Activated naive CD4-positive, alpha-beta T cell treated with anti-CD3 and anti-CD28 coated beads for 36 hours (primary cell): Measurements from ENCODE around the gene TMEM139. TPM values are rescaled to one million over a fixed set of nuclear protein-coding genes. Genes with fewer than 3 reads are reported as not detected.
"Not testable (repeated sequence)": the region's sequence is repeated elsewhere in the genome, so short reads cannot be mapped to it uniquely, and the experiment has no call there.

Source experiments
- CTCF ChIA-PET: fragments of 350-600 bp; sonication (Branson Sonifier 250); formaldehyde crosslinking; loops from one replicate; lab custom pipeline; 2021; ENCODE audit warnings: antibody characterized with exemption; lab: Charles Lee
- DNase-seq: peaks from one replicate; pipeline ENCODE4 v3.0.0-alpha.2; 2020
- H3K27ac Mint-ChIP-seq: one replicate; pipeline ENCODE4 v1.8.0; 2021; ENCODE audit warnings: mild to moderate bottlenecking, mixed read lengths
- H3K27me3 Mint-ChIP-seq: one replicate; pipeline ENCODE4 v1.8.0; 2021; ENCODE audit warnings: low read depth, mixed read lengths
- H3K36me3 Mint-ChIP-seq: one replicate; pipeline ENCODE4 v1.8.0; 2021; ENCODE audit warnings: low read depth, mixed read lengths
- H3K4me1 Mint-ChIP-seq: one replicate; pipeline ENCODE4 v1.8.0; 2021; ENCODE audit warnings: low read depth, mixed read lengths
- H3K4me3 Mint-ChIP-seq: one replicate; pipeline ENCODE4 v1.8.0; 2021; ENCODE audit warnings: mild to moderate bottlenecking, moderate library complexity, mixed read lengths
- H3K9me3 Mint-ChIP-seq: one replicate; pipeline ENCODE4 v1.8.0; 2021; ENCODE audit warnings: mixed read lengths
- intact Hi-C: fragments of 100-400 bp; cut with micrococcal nuclease; formaldehyde crosslinking; loops from one replicate; pipeline ENCODE4 v1.15.1; 2023
- total RNA-seq, 2 experiments: library from RNA; stranded (reverse); gene quantifications; one replicate each; pipeline ENCODE4 v1.2.3, GENCODE V29; 2021

TMEM139 gene
- total RNA-seq, 2 experiments from 2014 or later: 0.64 to 0.74 TPM

DNA sequence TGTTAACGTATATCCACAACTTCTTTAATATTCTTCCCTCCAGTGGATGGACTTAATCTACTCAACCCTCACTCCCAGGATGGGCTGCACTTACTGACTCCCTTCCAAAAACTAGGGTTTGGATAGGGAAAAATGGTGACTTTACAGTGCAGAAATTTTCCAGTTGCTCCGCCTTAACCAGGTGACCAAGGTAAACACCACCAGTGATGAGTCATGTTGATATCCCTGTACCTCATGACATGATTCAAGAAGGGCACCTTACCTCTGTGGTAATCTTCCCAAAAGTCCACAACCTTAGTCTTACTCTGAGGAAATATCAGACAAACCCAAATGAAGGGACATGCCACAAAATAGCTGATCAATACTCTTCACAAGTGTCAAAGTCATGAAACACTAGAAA lies 25.0 kb upstream of the TMEM139 start:
- H3K4me1 Mint-ChIP-seq: peaks cover 67% of the 10 kb centered on the region
- CTCF ChIA-PET: interaction anchor here (0.6 to 1.8 kb wide), 3 partner anchors 19 to 40 kb away, joined by 3 to 15 read pairs (median 11); no protein-coding TSS in a partner anchor
- no peaks in the 10 kb centered on the region for H3K27me3 Mint-ChIP-seq
- DNase-seq: no peak
- H3K27ac Mint-ChIP-seq: peak overlapping the region; percentile 85
- H3K9me3 Mint-ChIP-seq: peaks cover 1% of the 10 kb centered on the region
- intact Hi-C loops: loop anchor here (1.0 to 10.0 kb wide), 3 partner anchors 8 to 1575 kb away; partner anchors contain the start of gene TPK1
- H3K4me3 Mint-ChIP-seq: no peak overlapping the region
- H3K36me3 Mint-ChIP-seq: peaks cover 14% of the 10 kb centered on the region

DNA sequence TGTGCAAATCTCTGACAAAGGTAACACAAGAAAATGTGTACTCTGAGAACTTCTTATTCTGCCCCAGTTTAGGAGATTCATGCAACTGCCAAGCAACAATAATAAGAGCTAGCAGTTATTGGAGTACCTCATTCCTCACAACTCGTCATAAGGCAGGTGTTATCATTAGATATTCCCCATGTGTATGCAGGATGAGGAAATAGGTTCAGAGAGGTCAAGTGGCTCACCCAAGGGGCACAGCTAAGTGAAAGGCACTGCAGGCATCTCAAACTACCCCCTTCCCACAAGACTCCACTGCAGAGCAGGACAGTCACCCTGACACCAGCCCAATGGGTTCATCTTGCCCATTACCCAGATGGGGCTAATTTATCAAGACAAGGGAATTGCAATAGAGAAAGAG lies 22.9 kb upstream of the TMEM139 start:
- intact Hi-C loops: loop anchor here (1.0 to 10.0 kb wide), 2 partner anchors 21 to 1573 kb away; partner anchors contain the start of gene TPK1
- DNase-seq: no peak
- peaks cover 63% of the 10 kb centered on the region for H3K4me1 Mint-ChIP-seq

DNA sequence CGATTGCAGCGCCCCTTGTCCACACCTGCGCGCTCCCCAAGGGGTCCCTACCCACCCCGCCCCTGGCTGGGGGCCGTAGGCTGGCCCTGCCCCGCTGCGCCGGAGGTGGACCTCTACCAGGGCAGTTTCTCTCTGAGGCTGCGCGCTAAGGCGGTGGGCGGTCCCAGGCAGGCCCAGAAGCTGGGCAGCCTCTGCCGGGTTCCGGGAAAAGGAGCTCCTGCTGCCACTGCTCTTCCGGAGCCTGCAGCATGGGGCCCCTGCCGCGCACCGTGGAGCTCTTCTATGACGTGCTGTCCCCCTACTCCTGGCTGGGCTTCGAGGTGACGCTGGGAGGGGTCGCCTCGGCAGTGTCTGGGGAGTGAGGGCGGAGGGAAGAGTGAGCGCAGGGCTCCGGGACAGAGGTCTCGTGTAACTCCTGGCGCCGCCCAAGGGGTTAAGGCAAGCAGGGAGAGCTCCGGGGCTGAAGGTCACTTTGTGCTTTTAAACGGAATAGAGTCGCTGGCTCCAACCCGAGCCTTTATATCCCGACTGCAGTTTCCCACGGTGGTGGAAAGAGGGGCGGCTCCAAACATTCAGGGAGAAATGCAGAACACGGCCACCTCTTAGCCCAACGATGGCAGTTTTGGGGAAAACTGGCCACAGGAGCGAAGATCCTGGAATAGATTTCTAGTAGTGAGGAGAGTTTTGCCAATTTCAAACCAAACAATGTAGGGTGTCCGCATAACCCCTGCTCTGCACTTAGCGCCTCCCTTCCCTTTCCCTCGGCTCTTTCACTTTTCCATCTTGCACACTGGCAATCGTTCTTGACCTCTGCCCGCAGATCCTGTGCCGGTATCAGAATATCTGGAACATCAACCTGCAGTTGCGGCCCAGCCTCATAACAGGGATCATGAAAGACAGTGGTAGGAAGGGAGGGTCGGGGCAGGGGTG lies 21.2 kb upstream of the TMEM139 start, which contains the start of gene GSTK1:
TSS of gene GSTK1 (plus strand) at position 176 of the 930 bp plus-strand sequence. CDS start at position 249, 73 bp downstream.
- peak; percentile 90 for DNase-seq
- H3K4me3 Mint-ChIP-seq: peak within 1 kb of the TSS; percentile 96
- no peaks in the 10 kb centered on the region for H3K27me3 Mint-ChIP-seq
- H3K4me1 Mint-ChIP-seq: peaks cover 55% of the 10 kb centered on the region
- CTCF ChIA-PET: interaction anchor here (0.6 to 2.1 kb wide), 16 partner anchors 8 to 153 kb away, joined by 3 to 16 read pairs (median 4); partner anchors contain the start of gene CASP2
- peak within 1 kb of the TSS; percentile 96 for H3K27ac Mint-ChIP-seq
- H3K36me3 Mint-ChIP-seq: peaks cover 38% of the 10 kb centered on the region
- intact Hi-C loops: loop anchor here (1.0 to 10.0 kb wide), 6 partner anchors 12 to 1571 kb away; partner anchors contain the start of genes CASP2 and TPK1
- H3K9me3 Mint-ChIP-seq: peaks cover 1% of the 10 kb centered on the region

More for the DNA sequence above, 22.9 kb upstream of the TMEM139 start:
- peaks cover 1% of the 10 kb centered on the region for H3K9me3 Mint-ChIP-seq
- H3K27ac Mint-ChIP-seq: peak overlapping the region; percentile 96
- CTCF ChIA-PET: interaction anchor here (0.7 to 2.1 kb wide), 5 partner anchors 20 to 118 kb away, joined by 3 to 16 read pairs (median 5); partner anchors contain the start of gene CASP2
- no peaks in the 10 kb centered on the region for H3K27me3 Mint-ChIP-seq
- H3K36me3 Mint-ChIP-seq: peaks cover 28% of the 10 kb centered on the region
- peak overlapping the region; percentile 96 for H3K4me3 Mint-ChIP-seq

GRCh38 chr7:143264196-143264568 lies 20.6 kb upstream of the TMEM139 start:
- Mint-ChIP-seq H3K4me1 (peaks cover 52% of the 10 kb centered on the region), H3K27ac (peak overlapping the region; percentile 96), H3K36me3 (peaks cover 45% of the 10 kb centered on the region), H3K4me3 (peak overlapping the region; percentile 96)
- DNase-seq, H3K27me3 Mint-ChIP-seq, H3K9me3 Mint-ChIP-seq: not testable (repeated sequence)
- CTCF ChIA-PET: interaction anchor here (1.3 to 1.8 kb wide), 5 partner anchors 23 to 37 kb away, joined by 3 to 9 read pairs (median 4); partner anchors contain the start of gene CASP2
- intact Hi-C loops: loop anchor here (10.0 kb wide), 1 partner anchor 1571 kb away; the partner anchor contains the start of gene TPK1

GRCh38 chr7:143265017-143265693 lies 19.6 kb upstream of the TMEM139 start:
- Mint-ChIP-seq H3K27ac (peak overlapping the region; percentile 96), H3K4me3 (peak overlapping the region; percentile 96), H3K9me3 (peaks cover 1% of the 10 kb centered on the region), H3K4me1 (peaks cover 51% of the 10 kb centered on the region), H3K36me3 (peaks cover 52% of the 10 kb centered on the region), H3K27me3 (no peaks in the 10 kb centered on the region)
- intact Hi-C loops: loop anchor here (10.0 kb wide), 1 partner anchor 1570 kb away; the partner anchor contains the start of gene TPK1
- CTCF ChIA-PET: interaction anchor here (1.3 to 1.6 kb wide), 5 partner anchors 24 to 36 kb away, joined by 3 to 9 read pairs (median 4); no protein-coding TSS in a partner anchor
- no peak for DNase-seq

GRCh38 chr7:143269251-143269650 lies 15.5 kb upstream of the TMEM139 start:
- Mint-ChIP-seq H3K9me3 (no peaks in the 10 kb centered on the region), H3K27ac (peak overlapping the region; percentile 43), H3K27me3 (no peaks in the 10 kb centered on the region), H3K36me3 (peaks cover 43% of the 10 kb centered on the region), H3K4me3 (no peak overlapping the region), H3K4me1 (peaks cover 50% of the 10 kb centered on the region)
- CTCF ChIA-PET: interaction anchor here (0.8 to 1.5 kb wide), 3 partner anchors 27 to 147 kb away, joined by 3 to 6 read pairs (median 4); no protein-coding TSS in a partner anchor
- intact Hi-C loops: loop anchor here (10.0 kb wide), 1 partner anchor 1566 kb away; the partner anchor contains the start of gene TPK1
- DNase-seq: no peak

DNA sequence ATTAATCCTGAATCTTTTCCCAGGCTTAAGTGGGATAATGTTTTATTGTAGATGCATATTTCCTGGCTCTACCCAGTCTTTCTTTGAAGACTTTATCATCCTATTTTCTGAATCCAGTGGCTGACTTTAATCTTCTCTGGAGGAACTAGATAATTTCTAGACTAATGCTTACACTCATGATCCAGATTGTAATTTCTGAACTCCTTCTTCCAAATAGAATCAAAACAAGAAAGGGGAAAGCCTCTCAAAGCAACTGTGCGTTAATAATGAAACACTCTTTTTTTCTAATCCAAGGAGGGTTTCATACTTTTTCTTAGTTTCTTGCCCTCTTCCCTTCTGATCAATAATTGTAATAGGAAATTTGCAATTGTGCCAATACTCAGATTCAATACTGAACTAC lies 13.5 kb upstream of the TMEM139 start:
- H3K27ac Mint-ChIP-seq: peak overlapping the region; percentile 72
- intact Hi-C loops: loop anchor here (2.0 kb wide), 1 partner anchor 26 kb away; no protein-coding TSS in a partner anchor
- no peaks in the 10 kb centered on the region for H3K27me3 Mint-ChIP-seq
- H3K36me3 Mint-ChIP-seq: peaks cover 26% of the 10 kb centered on the region
- CTCF ChIA-PET: interaction anchor here (1.0 to 2.1 kb wide), 3 partner anchors 31 to 56 kb away, joined by 3 to 6 read pairs (median 4); no protein-coding TSS in a partner anchor
- DNase-seq: no peak
- H3K4me3 Mint-ChIP-seq: no peak overlapping the region
- no peaks in the 10 kb centered on the region for H3K9me3 Mint-ChIP-seq
- peaks cover 33% of the 10 kb centered on the region for H3K4me1 Mint-ChIP-seq

DNA sequence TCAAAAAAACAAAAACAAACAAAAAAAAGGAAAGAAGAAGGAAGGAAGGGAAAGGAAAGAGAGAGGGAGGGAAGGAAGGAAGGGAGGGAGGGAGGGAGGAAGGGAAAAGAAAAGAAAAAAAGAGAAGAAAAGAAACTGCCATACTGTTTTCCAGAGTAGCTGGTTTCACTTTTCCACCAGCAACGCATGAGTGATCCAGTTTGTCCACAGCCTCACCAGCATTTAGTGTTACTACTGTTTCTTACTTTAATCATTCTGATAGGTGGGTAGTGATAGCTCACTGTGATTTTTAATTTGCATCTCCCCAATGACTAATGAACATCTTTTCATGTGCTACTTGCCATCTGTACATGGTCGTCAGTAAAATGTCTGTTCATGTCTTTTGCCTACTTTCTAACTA lies 11.9 kb upstream of the TMEM139 start:
- H3K36me3 Mint-ChIP-seq: peaks cover 17% of the 10 kb centered on the region
- no peaks in the 10 kb centered on the region for H3K27me3 Mint-ChIP-seq
- H3K9me3 Mint-ChIP-seq: no peaks in the 10 kb centered on the region
- CTCF ChIA-PET: interaction anchor here (2.1 kb wide), 1 partner anchor 32 kb away, joined by 6 read pairs; no protein-coding TSS in a partner anchor
- DNase-seq: no peak
- H3K4me3 Mint-ChIP-seq: no peak overlapping the region
- intact Hi-C loops: no loop called here
- peak overlapping the region; percentile 50 for H3K27ac Mint-ChIP-seq
- H3K4me1 Mint-ChIP-seq: peaks cover 31% of the 10 kb centered on the region

GRCh38 chr7:143279186-143280098 lies 5.3 kb upstream of the TMEM139 start:
- Mint-ChIP-seq H3K9me3 (no peaks in the 10 kb centered on the region), H3K36me3 (no peaks in the 10 kb centered on the region), H3K27me3 (no peaks in the 10 kb centered on the region), H3K4me1 (peaks cover 41% of the 10 kb centered on the region), H3K27ac (peak overlapping the region; percentile 94), H3K4me3 (peak overlapping the region; percentile 77)
- intact Hi-C loops: loop anchor here (1.0 to 10.0 kb wide), 5 partner anchors 9 to 1545 kb away; partner anchors contain the start of genes CASP2 and GSTK1
- CTCF ChIA-PET: interaction anchor here (0.5 to 4.6 kb wide), 13 partner anchors 8 to 101 kb away, joined by 3 to 23 read pairs (median 5); partner anchors contain the start of genes CASP2 and GSTK1
- DNase-seq: no peak

DNA sequence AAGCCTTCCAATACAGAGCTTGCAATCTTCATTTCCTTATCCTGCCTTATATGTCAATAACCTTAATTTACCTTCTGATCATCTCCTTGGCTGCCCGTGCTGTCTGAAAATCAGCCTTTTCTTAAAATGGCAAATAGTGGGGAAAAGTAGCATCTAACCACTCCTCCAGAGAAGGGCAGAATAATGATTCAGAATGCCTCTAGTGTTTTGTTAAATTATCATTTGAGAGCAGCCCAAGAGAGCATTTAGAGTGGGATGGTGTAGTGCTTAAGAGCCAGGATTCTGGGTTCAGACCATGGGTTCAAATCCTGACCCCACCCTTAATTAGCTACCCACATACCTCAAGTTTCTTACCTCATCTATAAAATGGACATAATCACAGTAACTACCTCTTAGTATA lies 4.6 kb upstream of the TMEM139 start:
- peak overlapping the region; percentile 94 for H3K27ac Mint-ChIP-seq
- H3K27me3 Mint-ChIP-seq: no peaks in the 10 kb centered on the region
- peak overlapping the region; percentile 77 for H3K4me3 Mint-ChIP-seq
- no peaks in the 10 kb centered on the region for H3K9me3 Mint-ChIP-seq
- peaks cover 41% of the 10 kb centered on the region for H3K4me1 Mint-ChIP-seq
- intact Hi-C loops: loop anchor here (10.0 kb wide), 1 partner anchor 1545 kb away; no protein-coding TSS in a partner anchor
- no peaks in the 10 kb centered on the region for H3K36me3 Mint-ChIP-seq
- DNase-seq: no peak
- CTCF ChIA-PET: interaction anchor here (0.5 to 4.6 kb wide), 12 partner anchors 10 to 100 kb away, joined by 3 to 23 read pairs (median 6); partner anchors contain the start of gene GSTK1
